HEK293 (cell line): Measurements from ENCODE around the gene CSMD2.

Source experiments
- INSM2 ChIP-seq: fragments of 450-650 bp; formaldehyde crosslinking; IDR thresholded peaks from 2 replicates; pipeline ENCODE4 v1.5.1; 2016; ENCODE audit warnings: missing biosample characterization, missing genetic modification characterization
- PRDM1 ChIP-seq: fragments of 450-650 bp; formaldehyde crosslinking; IDR thresholded peaks from 2 replicates; pipeline ENCODE4; 2016; ENCODE audit warnings: missing biosample characterization, missing genetic modification characterization
- ZNF157 ChIP-seq: fragments of 450-650 bp; formaldehyde crosslinking; IDR thresholded peaks from 2 replicates; pipeline ENCODE4 v1.5.1; 2016; ENCODE audit warnings: missing biosample characterization, missing genetic modification characterization
- ZNF837 ChIP-seq: fragments of 450-650 bp; formaldehyde crosslinking; IDR thresholded peaks from 2 replicates; pipeline ENCODE4 v1.5.1; 2016; ENCODE audit warnings: missing biosample characterization, missing genetic modification characterization
- TF ChIP-seq, protein P1 (sequence below): fragments of 450-650 bp; formaldehyde crosslinking; IDR thresholded peaks from 2 replicates; pipeline ENCODE4 v1.5.1; 2016; ENCODE audit warnings: missing biosample characterization, missing genetic modification characterization
- TF ChIP-seq, protein P2 (sequence below): fragments of 450-650 bp; formaldehyde crosslinking; IDR thresholded peaks from 2 replicates; pipeline ENCODE4 v1.5.1; 2017; ENCODE audit warnings: missing biosample characterization, missing genetic modification characterization

- TF ChIP-seq, protein P1, sequence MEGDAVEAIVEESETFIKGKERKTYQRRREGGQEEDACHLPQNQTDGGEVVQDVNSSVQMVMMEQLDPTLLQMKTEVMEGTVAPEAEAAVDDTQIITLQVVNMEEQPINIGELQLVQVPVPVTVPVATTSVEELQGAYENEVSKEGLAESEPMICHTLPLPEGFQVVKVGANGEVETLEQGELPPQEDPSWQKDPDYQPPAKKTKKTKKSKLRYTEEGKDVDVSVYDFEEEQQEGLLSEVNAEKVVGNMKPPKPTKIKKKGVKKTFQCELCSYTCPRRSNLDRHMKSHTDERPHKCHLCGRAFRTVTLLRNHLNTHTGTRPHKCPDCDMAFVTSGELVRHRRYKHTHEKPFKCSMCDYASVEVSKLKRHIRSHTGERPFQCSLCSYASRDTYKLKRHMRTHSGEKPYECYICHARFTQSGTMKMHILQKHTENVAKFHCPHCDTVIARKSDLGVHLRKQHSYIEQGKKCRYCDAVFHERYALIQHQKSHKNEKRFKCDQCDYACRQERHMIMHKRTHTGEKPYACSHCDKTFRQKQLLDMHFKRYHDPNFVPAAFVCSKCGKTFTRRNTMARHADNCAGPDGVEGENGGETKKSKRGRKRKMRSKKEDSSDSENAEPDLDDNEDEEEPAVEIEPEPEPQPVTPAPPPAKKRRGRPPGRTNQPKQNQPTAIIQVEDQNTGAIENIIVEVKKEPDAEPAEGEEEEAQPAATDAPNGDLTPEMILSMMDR (tag by site-specific recombination), result no peak
- TF ChIP-seq INSM2 (tag by site-specific recombination) (no peak), ZNF837 (no peak), ZNF157 (tag by site-specific recombination) (no peak), PRDM1 (tag by site-specific recombination) (no peak)
- TF ChIP-seq, protein P2, sequence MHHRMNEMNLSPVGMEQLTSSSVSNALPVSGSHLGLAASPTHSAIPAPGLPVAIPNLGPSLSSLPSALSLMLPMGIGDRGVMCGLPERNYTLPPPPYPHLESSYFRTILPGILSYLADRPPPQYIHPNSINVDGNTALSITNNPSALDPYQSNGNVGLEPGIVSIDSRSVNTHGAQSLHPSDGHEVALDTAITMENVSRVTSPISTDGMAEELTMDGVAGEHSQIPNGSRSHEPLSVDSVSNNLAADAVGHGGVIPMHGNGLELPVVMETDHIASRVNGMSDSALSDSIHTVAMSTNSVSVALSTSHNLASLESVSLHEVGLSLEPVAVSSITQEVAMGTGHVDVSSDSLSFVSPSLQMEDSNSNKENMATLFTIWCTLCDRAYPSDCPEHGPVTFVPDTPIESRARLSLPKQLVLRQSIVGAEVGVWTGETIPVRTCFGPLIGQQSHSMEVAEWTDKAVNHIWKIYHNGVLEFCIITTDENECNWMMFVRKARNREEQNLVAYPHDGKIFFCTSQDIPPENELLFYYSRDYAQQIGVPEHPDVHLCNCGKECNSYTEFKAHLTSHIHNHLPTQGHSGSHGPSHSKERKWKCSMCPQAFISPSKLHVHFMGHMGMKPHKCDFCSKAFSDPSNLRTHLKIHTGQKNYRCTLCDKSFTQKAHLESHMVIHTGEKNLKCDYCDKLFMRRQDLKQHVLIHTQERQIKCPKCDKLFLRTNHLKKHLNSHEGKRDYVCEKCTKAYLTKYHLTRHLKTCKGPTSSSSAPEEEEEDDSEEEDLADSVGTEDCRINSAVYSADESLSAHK (tag by site-specific recombination), result no peak
Observed at GRCh38 chr1:34054920-34055319, 110.1 kb downstream of the CSMD2 start.
